HepG2 (cell line): ENCODE results near the gene RHBDD1. TPM values are rescaled to one million over a fixed set of nuclear protein-coding genes. Genes with fewer than 3 reads are reported as not detected.

Experiments used
- ATAC-seq: fragments of 200-7000 bp; cut with Tn5 transposase; 3 replicates; pipeline ENCODE4 v1.9.1; 2020; ENCODE audit warnings: mild to moderate bottlenecking, moderate library complexity
- BruUV-seq: library from RNA; stranded (reverse); fragments of 400-500 nt; replicated peaks from 2 replicates; lab custom pipeline; 2021; lab: Mats Ljungman, UMichigan
- CTCF ChIA-PET: fragments of 300-600 bp; formaldehyde crosslinking; extraction: SDS; loops from one replicate; lab custom pipeline; 2021; ENCODE audit warnings: low total read pairs, inconsistent platforms, low intra/inter-chr PET ratio; lab: Yijun Ruan, JAX
- POLR2A ChIA-PET: fragments of 350-600 bp; sonication (Branson Sonifier 250); formaldehyde crosslinking; loops from one replicate; lab custom pipeline; 2020; ENCODE audit warnings: antibody characterized with exemption, inconsistent platforms; lab: Yijun Ruan, JAX
- DNase-seq: peaks from one replicate; pipeline ENCODE4 v3.0.0-alpha.2; 2015; ENCODE audit warnings: low spot score
- FAIRE-seq: peaks from 3 replicates; lab custom pipeline; 2011; peaks lifted over from hg19 to GRCh38; lab: Jason Lieb, UNC
- H2AFZ ChIP-seq: one replicate; pipeline ENCODE4 v1.6.1; 2011; ENCODE audit warnings: low read length, inconsistent platforms
- H3K27ac ChIP-seq: fragments of 300-600 bp; 3 replicates; pipeline ENCODE4 v1.8.0; 2011; ENCODE audit warnings: mixed run types, mild to moderate bottlenecking, mixed read lengths, low read length, inconsistent platforms; ENCODE audit not compliant: insufficient read depth; ENCODE audit errors: extremely low read length
- H3K27me3 ChIP-seq, 2 experiments: fragments of 200-600 bp in 1 of 2; 2 replicates in 1 of 2; 3 replicates in 1 of 2; pipeline versions ENCODE4 v1.6.0 to v1.8.0; 2011; ENCODE audit warnings: low read length in 2 of 2, mild to moderate bottlenecking in 2 of 2, moderate library complexity in 2 of 2, inconsistent platforms in 1 of 2; ENCODE audit not compliant: insufficient read depth in 2 of 2, control insufficient read depth in 1 of 2
- H3K36me3 ChIP-seq, 2 experiments: fragments of 200-600 bp in 1 of 2; replicated peaks in 1 of 2; 2 replicates in 1 of 2; 3 replicates in 1 of 2; pipeline versions ENCODE4 v1.5.1 to v1.8.0; 2011; ENCODE audit warnings: low read length in 2 of 2, inconsistent platforms in 1 of 2; ENCODE audit not compliant: insufficient read depth in 2 of 2, control insufficient read depth in 1 of 2
- H3K4me1 ChIP-seq: 2 replicates; pipeline ENCODE4 v1.5.1; 2012; ENCODE audit warnings: low read length, inconsistent platforms; ENCODE audit not compliant: insufficient read depth
- H3K4me2 ChIP-seq: 2 replicates; pipeline ENCODE4 v1.6.0; 2011; ENCODE audit warnings: low read depth, low read length, inconsistent platforms
- H3K4me3 ChIP-seq, 3 experiments: fragments of 200-600 bp in 1 of 3; sonication (generic), shearing (Covaris generic) in 1 of 3; replicated peaks in 1 of 3; 2 replicates each; pipeline ENCODE4 v1.5.1; 2011 to 2016; ENCODE audit warnings: low read length in 3 of 3, inconsistent platforms in 2 of 3, low read depth in 2 of 3, mild to moderate bottlenecking in 2 of 3, control low read depth in 1 of 3, mixed read lengths in 1 of 3; ENCODE audit not compliant: insufficient read depth in 1 of 3
- H3K79me2 ChIP-seq: one replicate; pipeline ENCODE4 v1.6.1; 2011; ENCODE audit warnings: low read length, inconsistent platforms; ENCODE audit not compliant: insufficient read depth
- H3K9ac ChIP-seq: 2 replicates; pipeline ENCODE4 v1.6.0; 2011; ENCODE audit warnings: mild to moderate bottlenecking, low read depth, low read length, inconsistent platforms; ENCODE audit not compliant: insufficient read depth
- H3K9me3 ChIP-seq: 2 replicates; pipeline ENCODE4 v1.5.1; 2012; ENCODE audit warnings: mild to moderate bottlenecking, low read length
- H4K20me1 ChIP-seq: 2 replicates; pipeline ENCODE4 v1.6.0; 2011; ENCODE audit warnings: inconsistent platforms, mild to moderate bottlenecking, low read length, moderate library complexity; ENCODE audit not compliant: insufficient read depth
- KLF13 ChIP-seq: sonication (generic); formaldehyde crosslinking; IDR thresholded peaks from 2 replicates; pipeline ENCODE4 v1.4.0; 2020; ENCODE audit warnings: mild to moderate bottlenecking, missing genetic modification reagents
- KLF6 ChIP-seq: IDR thresholded peaks from 2 replicates; pipeline ENCODE4 v1.8.0; 2016; ENCODE audit warnings: missing biosample characterization, missing genetic modification reagents
- MAFF ChIP-seq: IDR thresholded peaks from 2 replicates; pipeline ENCODE4 v1.6.1; 2011; ENCODE audit warnings: low read depth, low read length, improper control_type of control experiment
- MAFK ChIP-seq, 2 experiments: IDR thresholded peaks in 1 of 2; conservative IDR thresholded peaks in 1 of 2; 2 replicates each; pipeline ENCODE4 v1.6.1; 2011; ENCODE audit warnings: improper control_type of control experiment in 2 of 2, low read length in 2 of 2
- RARA ChIP-seq: IDR thresholded peaks from 2 replicates; pipeline ENCODE4 v1.6.1; 2016; ENCODE audit warnings: missing genetic modification reagents, missing compliant biosample characterization
- WGBS: methylation state at CpG from one replicate; pipeline ENCODE4 v1.1.6; 2017; ENCODE audit warnings: low lambda C conversion rate; 5-methylcytosine and 5-hydroxymethylcytosine counted together
- in situ Hi-C: cut with HindIII; loops from 2 replicates; pipeline ENCODE4 v1.10.0; 2017; ENCODE audit warnings: low pct_unique_long_range_greater_than_20kb; ENCODE audit not compliant: extremely low pct_ligation_motif_present
- intact Hi-C: fragments of 100-400 bp; cut with micrococcal nuclease; formaldehyde crosslinking; loops from one replicate; pipeline ENCODE4 v1.10.0; 2022; ENCODE audit not compliant: unreplicated experiment
- polyA plus RNA-seq, 8 experiments: library from polyadenylated mRNA; depleted of rRNA in 3 of 8; stranded (reverse) in 7 of 8; unstranded in 1 of 8; fragments of >200 nt; fragmentation: Illumina TruSeq in 4 of 8; extraction: Trizol in 4 of 8; gene quantifications; 2 replicates each; pipeline versions ENCODE4 v1.2.1 to v1.2.3, GENCODE V29; 2011 to 2016; ENCODE audit warnings: low read depth in 4 of 8, missing spikeins in 1 of 8, mixed read lengths in 1 of 8; ENCODE audit not compliant: insufficient read depth in 1 of 8
- total RNA-seq, 5 experiments: library from RNA; depleted of rRNA; stranded (reverse); fragments of >200 nt; fragmentation: Illumina TruSeq; extraction: Trizol; gene quantifications; 2 replicates each; pipeline ENCODE4 v1.2.3, GENCODE V29; 2016; ENCODE audit warnings: low read depth in 1 of 5
- TF ChIP-seq, protein P1 (sequence below): sonication (generic); formaldehyde crosslinking; IDR thresholded peaks from 2 replicates; pipeline ENCODE4 v1.4.0; 2020; ENCODE audit warnings: missing genetic modification reagents
- TF ChIP-seq, protein P2 (sequence below): sonication (generic); formaldehyde crosslinking; IDR thresholded peaks from 2 replicates; pipeline ENCODE4 v1.5.0; 2020; ENCODE audit warnings: mild to moderate bottlenecking, missing genetic modification reagents, moderate library complexity

The RHBDD1 gene
- total and polyA plus RNA-seq, 2 of the 13 experiments (the other 11 are each of a cell fraction or from before 2014, with no cell fraction given) = 8.2 to 9.5 TPM

DNA sequence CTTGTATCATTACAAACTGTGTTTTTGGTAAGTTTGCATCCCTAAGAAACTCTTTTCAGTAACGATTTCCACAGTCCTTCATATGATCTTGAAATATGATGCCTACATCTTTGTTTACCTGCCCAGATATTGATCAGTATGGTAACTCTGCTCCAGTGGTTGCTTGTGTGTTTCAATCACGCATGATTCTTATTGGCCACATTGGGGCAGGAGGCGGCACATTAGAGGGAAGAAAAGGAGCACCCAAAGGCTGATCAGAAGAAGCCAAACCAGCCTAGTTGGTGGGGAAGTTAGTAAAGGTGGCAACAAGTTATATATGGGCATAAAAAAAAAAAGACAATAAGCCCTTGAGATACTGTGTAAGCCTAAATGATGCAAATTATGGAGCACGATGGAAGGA lies 158.9 kb downstream of the RHBDD1 start:
- Histone ChIP-seq H3K4me1 (no peaks in the 10 kb centered on the region), H3K27ac (no peak overlapping the region), H3K79me2 (no peaks in the 10 kb centered on the region), H3K27me3 (no peaks in the 10 kb centered on the region), H3K4me2 (no peak overlapping the region), H3K9me3 (no peaks in the 10 kb centered on the region), H3K36me3 (no peaks in the 10 kb centered on the region), H4K20me1 (no peaks in the 10 kb centered on the region), H3K4me3 (no peak overlapping the region), H2AFZ (no peak overlapping the region), H3K9ac (no peak overlapping the region)
- peak; percentile 23 for DNase-seq
- CTCF ChIA-PET = interaction anchor here (1.3 kb wide), 1 partner anchor 112 kb away, joined by 8 read pairs; no protein-coding TSS in a partner anchor
- POLR2A ChIA-PET = no interaction called here
- FAIRE-seq = peak; percentile 79
- in situ Hi-C loops (no loop called here), intact Hi-C loops (loop anchor here (1.0 kb wide), 1 partner anchor 113 kb away; no protein-coding TSS in a partner anchor)
- ATAC-seq = peak; percentile 81
- 74% methylated on average over 4 of the region's 4 CpGs for WGBS
- no TSS peak for BruUV-seq
- TF ChIP-seq, protein P1, sequence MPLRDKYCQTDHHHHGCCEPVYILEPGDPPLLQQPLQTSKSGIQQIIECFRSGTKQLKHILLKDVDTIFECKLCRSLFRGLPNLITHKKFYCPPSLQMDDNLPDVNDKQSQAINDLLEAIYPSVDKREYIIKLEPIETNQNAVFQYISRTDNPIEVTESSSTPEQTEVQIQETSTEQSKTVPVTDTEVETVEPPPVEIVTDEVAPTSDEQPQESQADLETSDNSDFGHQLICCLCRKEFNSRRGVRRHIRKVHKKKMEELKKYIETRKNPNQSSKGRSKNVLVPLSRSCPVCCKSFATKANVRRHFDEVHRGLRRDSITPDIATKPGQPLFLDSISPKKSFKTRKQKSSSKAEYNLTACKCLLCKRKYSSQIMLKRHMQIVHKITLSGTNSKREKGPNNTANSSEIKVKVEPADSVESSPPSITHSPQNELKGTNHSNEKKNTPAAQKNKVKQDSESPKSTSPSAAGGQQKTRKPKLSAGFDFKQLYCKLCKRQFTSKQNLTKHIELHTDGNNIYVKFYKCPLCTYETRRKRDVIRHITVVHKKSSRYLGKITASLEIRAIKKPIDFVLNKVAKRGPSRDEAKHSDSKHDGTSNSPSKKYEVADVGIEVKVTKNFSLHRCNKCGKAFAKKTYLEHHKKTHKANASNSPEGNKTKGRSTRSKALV (CRISPR knock-in tag) = no peak
- TF ChIP-seq, protein P2, sequence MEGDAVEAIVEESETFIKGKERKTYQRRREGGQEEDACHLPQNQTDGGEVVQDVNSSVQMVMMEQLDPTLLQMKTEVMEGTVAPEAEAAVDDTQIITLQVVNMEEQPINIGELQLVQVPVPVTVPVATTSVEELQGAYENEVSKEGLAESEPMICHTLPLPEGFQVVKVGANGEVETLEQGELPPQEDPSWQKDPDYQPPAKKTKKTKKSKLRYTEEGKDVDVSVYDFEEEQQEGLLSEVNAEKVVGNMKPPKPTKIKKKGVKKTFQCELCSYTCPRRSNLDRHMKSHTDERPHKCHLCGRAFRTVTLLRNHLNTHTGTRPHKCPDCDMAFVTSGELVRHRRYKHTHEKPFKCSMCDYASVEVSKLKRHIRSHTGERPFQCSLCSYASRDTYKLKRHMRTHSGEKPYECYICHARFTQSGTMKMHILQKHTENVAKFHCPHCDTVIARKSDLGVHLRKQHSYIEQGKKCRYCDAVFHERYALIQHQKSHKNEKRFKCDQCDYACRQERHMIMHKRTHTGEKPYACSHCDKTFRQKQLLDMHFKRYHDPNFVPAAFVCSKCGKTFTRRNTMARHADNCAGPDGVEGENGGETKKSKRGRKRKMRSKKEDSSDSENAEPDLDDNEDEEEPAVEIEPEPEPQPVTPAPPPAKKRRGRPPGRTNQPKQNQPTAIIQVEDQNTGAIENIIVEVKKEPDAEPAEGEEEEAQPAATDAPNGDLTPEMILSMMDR (CRISPR knock-in tag) = peak; percentile 56

DNA sequence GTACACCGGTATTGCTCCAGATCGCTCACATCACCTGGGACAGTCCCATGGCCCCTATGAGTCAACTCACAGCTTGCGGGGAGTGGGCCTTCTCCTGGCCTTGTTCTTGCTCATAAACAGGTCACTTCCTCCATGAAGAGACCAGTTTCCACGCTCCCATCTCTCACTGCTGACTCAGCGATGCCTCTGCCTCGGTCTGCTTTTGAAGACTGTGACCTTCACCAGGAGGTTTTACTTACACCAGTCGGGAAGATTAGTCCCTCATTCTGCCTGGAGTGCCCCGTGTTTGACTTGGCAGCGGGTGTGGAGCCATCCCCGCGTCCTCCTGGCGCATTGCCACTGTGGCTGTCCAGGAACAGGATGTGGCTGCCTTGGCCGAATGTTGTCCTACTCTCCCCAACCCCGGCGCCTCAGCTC lies 159.8 kb downstream of the RHBDD1 start:
- CTCF ChIA-PET = interaction anchor here (1.3 kb wide), 1 partner anchor 111 kb away, joined by 8 read pairs; no protein-coding TSS in a partner anchor
- no peak overlapping the region for H2AFZ ChIP-seq
- no TSS peak for BruUV-seq
- no peak overlapping the region for H3K4me3 ChIP-seq
- no peak overlapping the region for H3K4me2 ChIP-seq
- H3K79me2 ChIP-seq = no peaks in the 10 kb centered on the region
- H3K27ac ChIP-seq = no peak overlapping the region
- no peak for ATAC-seq
- POLR2A ChIA-PET = no interaction called here
- no peaks in the 10 kb centered on the region for H3K4me1 ChIP-seq
- 70% methylated on average over 15 of the region's 15 CpGs for WGBS
- no peaks in the 10 kb centered on the region for H3K9me3 ChIP-seq
- H4K20me1 ChIP-seq = no peaks in the 10 kb centered on the region
- intact Hi-C loops = no loop called here
- no peaks in the 10 kb centered on the region for H3K27me3 ChIP-seq
- no peak overlapping the region for H3K9ac ChIP-seq
- DNase-seq = no peak
- no peaks in the 10 kb centered on the region for H3K36me3 ChIP-seq
- peak; percentile 73 for TF ChIP-seq MAFF
- TF ChIP-seq KLF13 (CRISPR knock-in tag) = no peak
- TF ChIP-seq MAFK (conservative IDR thresholded peaks at IDR 0.05 in 1 of 2, IDR thresholded peaks at IDR 0.05 in 1 of 2; ENCODE audit: low read length in 2 of 2) = peak; percentile 85 to 88
- TF ChIP-seq KLF6 (CRISPR knock-in tag) = no peak
- no peak for TF ChIP-seq RARA
- FAIRE-seq = no peak
- in situ Hi-C loops = no loop called here
